MCF 10A (cell line): ENCODE measurements around the gene HHIPL1. TPM values are rescaled to one million over a fixed set of nuclear protein-coding genes. Genes with fewer than 3 reads are reported as not detected.

Experiments used
- BruUV-seq: library from RNA; stranded (reverse); fragments of 400-500 nt; replicated peaks from 2 replicates; lab custom pipeline; 2021; lab: Mats Ljungman, UMichigan
- CTCF ChIA-PET: fragments of 300-600 bp; sonication (Branson Sonifier 250); formaldehyde crosslinking; extraction: SDS; loops from one replicate; lab custom pipeline; 2021; ENCODE audit warnings: antibody characterized with exemption, inconsistent platforms; lab: Yijun Ruan, JAX
- POLR2A ChIA-PET: fragments of 300-600, 350-650 bp; sonication (Branson Sonifier 250); formaldehyde crosslinking; extraction: SDS; loops from one replicate; lab custom pipeline; 2020; ENCODE audit warnings: antibody characterized with exemption, inconsistent platforms; lab: Yijun Ruan, JAX
- DNase-seq: peaks from one replicate; pipeline ENCODE4 v3.0.0-alpha.2; 2018; ENCODE audit not compliant: unreplicated experiment
- H3K27ac Mint-ChIP-seq: one replicate; pipeline ENCODE4 v1.8.0; 2022; ENCODE audit warnings: mild to moderate bottlenecking, low read depth, mixed read lengths; ENCODE audit not compliant: unreplicated experiment
- H3K27me3 Mint-ChIP-seq: one replicate; pipeline ENCODE4 v1.8.0; 2022; ENCODE audit warnings: mixed read lengths; ENCODE audit not compliant: insufficient read depth, unreplicated experiment
- H3K36me3 Mint-ChIP-seq: one replicate; pipeline ENCODE4 v1.8.0; 2022; ENCODE audit warnings: mild to moderate bottlenecking, moderate library complexity, mixed read lengths; ENCODE audit not compliant: insufficient read depth, unreplicated experiment
- H3K4me1 Mint-ChIP-seq: one replicate; pipeline ENCODE4 v1.8.0; 2022; ENCODE audit warnings: mixed read lengths; ENCODE audit not compliant: insufficient read depth, unreplicated experiment
- H3K4me3 Mint-ChIP-seq: one replicate; pipeline ENCODE4 v1.8.0; 2022; ENCODE audit warnings: mild to moderate bottlenecking, moderate library complexity, mixed read lengths; ENCODE audit not compliant: unreplicated experiment
- H3K9me3 Mint-ChIP-seq: one replicate; pipeline ENCODE4 v1.8.0; 2022; ENCODE audit warnings: mixed read lengths; ENCODE audit not compliant: unreplicated experiment
- CTCF ChIP-seq: fragments of 200-600 bp; IDR thresholded peaks from one replicate; pipeline ENCODE4 v1.8.0; 2022; ENCODE audit warnings: antibody characterized with exemption, mild to moderate bottlenecking; ENCODE audit not compliant: unreplicated experiment
- intact Hi-C: fragments of 100-400 bp; cut with micrococcal nuclease; formaldehyde crosslinking; loops from 2 replicates; pipeline ENCODE4 v1.14.1; 2022
- total RNA-seq: library from RNA; stranded (reverse); gene quantifications from 2 replicates; pipeline ENCODE4 v1.2.3, GENCODE V29; 2022

The HHIPL1 gene
- total RNA-seq, 1 experiment from 2014 or later = not detected

DNA sequence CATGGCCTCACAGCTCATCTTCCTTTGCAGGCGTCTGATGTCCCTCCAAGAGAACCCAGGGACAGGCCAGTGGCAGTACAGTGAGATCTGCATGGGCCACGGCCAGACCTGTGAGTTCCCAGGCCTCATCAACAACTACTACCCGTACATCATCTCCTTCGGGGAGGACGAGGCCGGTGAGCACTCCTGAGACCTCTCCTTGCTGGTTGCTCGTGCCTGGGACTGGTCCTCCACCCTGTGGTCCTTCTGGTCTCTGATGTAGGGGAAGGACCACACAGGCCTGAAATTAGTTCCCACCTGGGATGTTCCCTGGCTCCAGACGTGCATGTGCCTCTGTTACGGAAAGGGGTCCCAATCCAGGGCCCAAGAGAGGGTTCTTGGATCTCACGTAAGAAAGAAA is 17.9 kb downstream of the HHIPL1 start:
- intact Hi-C loops = no loop called here
- no TSS peak for BruUV-seq
- TF ChIP-seq CTCF = no peak
- DNase-seq = no peak
- Mint-ChIP-seq H3K36me3 (no peaks in the 10 kb centered on the region), H3K4me3 (no peak overlapping the region), H3K4me1 (no peaks in the 10 kb centered on the region), H3K9me3 (no peaks in the 10 kb centered on the region), H3K27me3 (peaks cover 9% of the 10 kb centered on the region), H3K27ac (no peak overlapping the region)
- POLR2A ChIA-PET = no interaction called here
- CTCF ChIA-PET = interaction anchor here (1.2 kb wide), 1 partner anchor 18 kb away, joined by 3 read pairs; no protein-coding TSS in a partner anchor

- no peaks in the 10 kb centered on the region for H3K9me3 Mint-ChIP-seq
- POLR2A ChIA-PET = no interaction called here
- no TSS peak for BruUV-seq
- no peak overlapping the region for H3K4me3 Mint-ChIP-seq
- no peak for TF ChIP-seq CTCF
- no peaks in the 10 kb centered on the region for H3K36me3 Mint-ChIP-seq
- peaks cover 3% of the 10 kb centered on the region for H3K4me1 Mint-ChIP-seq
- CTCF ChIA-PET = no interaction called here
- H3K27ac Mint-ChIP-seq = no peak overlapping the region
- peaks cover 2% of the 10 kb centered on the region for H3K27me3 Mint-ChIP-seq
- DNase-seq = no peak
- intact Hi-C loops = no loop called here
These were observed 18.6 kb downstream of the HHIPL1 start for GRCh38 chr14:99663386-99664057.

GRCh38 chr14:99664058-99664936 is 19.4 kb downstream of the HHIPL1 start:
- no peak for TF ChIP-seq CTCF
- POLR2A ChIA-PET = no interaction called here
- no peaks in the 10 kb centered on the region for H3K9me3 Mint-ChIP-seq
- peaks cover 10% of the 10 kb centered on the region for H3K4me1 Mint-ChIP-seq
- no TSS peak for BruUV-seq
- intact Hi-C loops = no loop called here
- H3K36me3 Mint-ChIP-seq = no peaks in the 10 kb centered on the region
- no peak overlapping the region for H3K27ac Mint-ChIP-seq
- CTCF ChIA-PET = no interaction called here
- H3K4me3 Mint-ChIP-seq = no peak overlapping the region
- DNase-seq = no peak
- H3K27me3 Mint-ChIP-seq = no peaks in the 10 kb centered on the region

DNA sequence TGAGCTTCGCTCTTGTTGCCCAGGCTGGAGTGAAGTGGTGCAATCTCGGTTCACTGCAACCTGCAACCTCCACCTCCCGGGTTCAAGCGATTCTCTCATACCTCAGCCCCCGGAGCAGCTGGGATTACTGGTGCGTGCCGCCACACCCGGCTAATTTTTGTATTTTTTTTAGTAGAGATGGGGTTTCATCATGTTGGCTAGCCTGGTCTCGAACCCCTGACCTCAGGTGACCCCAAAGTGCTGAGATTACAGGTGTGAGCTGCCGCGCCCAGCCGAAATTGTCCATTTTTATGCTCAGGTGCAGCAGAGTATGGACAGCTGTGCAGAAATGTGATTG is 20.0 kb downstream of the HHIPL1 start:
- BruUV-seq = no TSS peak
- no peaks in the 10 kb centered on the region for H3K9me3 Mint-ChIP-seq
- no peaks in the 10 kb centered on the region for H3K27me3 Mint-ChIP-seq
- ChIA-PET CTCF (interaction anchor here (0.9 kb wide), 1 partner anchor 12 kb away, joined by 3 read pairs; no protein-coding TSS in a partner anchor), POLR2A (no interaction called here)
- no peak for TF ChIP-seq CTCF
- H3K27ac Mint-ChIP-seq = no peak overlapping the region
- peaks cover 10% of the 10 kb centered on the region for H3K4me1 Mint-ChIP-seq
- intact Hi-C loops = no loop called here
- no peaks in the 10 kb centered on the region for H3K36me3 Mint-ChIP-seq
- H3K4me3 Mint-ChIP-seq = no peak overlapping the region
- DNase-seq = no peak
